Peyer's patch (tissue), 4 donors: Measurements from ENCODE around the gene SLC1A2. TPM values are rescaled to one million over a fixed set of nuclear protein-coding genes. Genes with fewer than 3 reads are reported as not detected.

ENCODE experiments used
- DNase-seq, 3 donors: peaks; one replicate each; pipeline ENCODE4 v3.0.0-alpha.2; 2017 to 2019
- H3K27ac ChIP-seq, 4 donors: fragments of 200-600 bp; sonication (generic); one replicate each; pipeline ENCODE4 v1.5.1; 2016 to 2019
- H3K27me3 ChIP-seq, 2 donors: fragments of 200-600 bp; sonication (generic); one replicate each; pipeline ENCODE4 v1.5.1; 2019
- H3K36me3 ChIP-seq, 3 donors: fragments of 200-600 bp; sonication (generic); one replicate each; pipeline ENCODE4 v1.5.1; 2016 to 2019
- H3K4me1 ChIP-seq, 4 donors: fragments of 200-600 bp; sonication (generic); one replicate each; pipeline ENCODE4 v1.5.1; 2016 to 2019
- H3K4me3 ChIP-seq, 4 donors: fragments of 200-600 bp; sonication (generic); 1 replicate in 3 of 4; 2 replicates in 1 of 4; pipeline ENCODE4 v1.5.1; 2016 to 2019; ENCODE audit warnings: mild to moderate bottlenecking in 1 of 4
- H3K9me3 ChIP-seq, 4 donors: fragments of 200-600 bp; sonication (generic); one replicate each; pipeline ENCODE4 v1.5.1; 2016 to 2019; ENCODE audit warnings: mild to moderate bottlenecking in 1 of 4
- CTCF ChIP-seq, 6 experiments: fragments of 450-650 bp in 4 of 6; fragments of 200-600 bp in 2 of 6; sonication (generic) in 1 of 6; IDR thresholded peaks; one replicate each; pipeline ENCODE4 v1.5.1; 2017 to 2019; ENCODE audit warnings: antibody characterized with exemption in 6 of 6, mild to moderate bottlenecking in 3 of 6, moderate library complexity in 1 of 6
- POLR2A ChIP-seq, 2 donors: fragments of 450-650 bp; IDR thresholded peaks; one replicate each; pipeline ENCODE4 v1.5.1; 2017; ENCODE audit warnings: antibody characterized with exemption in 2 of 2, mild to moderate bottlenecking in 2 of 2, moderate library complexity in 2 of 2
- total RNA-seq, 4 donors: library from RNA; depleted of rRNA; stranded (reverse); fragments of >200 nt; gene quantifications; one replicate each; pipeline ENCODE4 v1.1.0, GENCODE V29; 2016

SLC1A2 gene
- total RNA-seq, 4 donors from 2014 or later = 0.38 to 1.1 TPM; not detected in 2

- Histone ChIP-seq H3K36me3 (no peaks in the 10 kb centered on the region), H3K4me3 (no peak overlapping the region), H3K9me3 (no peaks in the 10 kb centered on the region), H3K27me3 (no peaks in the 10 kb centered on the region), H3K27ac (no peak overlapping the region), H3K4me1 (no peaks in the 10 kb centered on the region)
- DNase-seq = peak in 2 of 3 donors; percentile 76 to 79
- TF ChIP-seq POLR2A (IDR thresholded peaks at IDR 0.05) = no peak
- TF ChIP-seq CTCF (IDR thresholded peaks at IDR 0.05) = peak; percentile 62 to 88 (median 72)
These were observed 181.3 kb downstream of the SLC1A2 start for GRCh38 chr11:35237860-35238715.

- DNase-seq = no peak
- TF ChIP-seq CTCF (IDR thresholded peaks at IDR 0.05) (no peak), POLR2A (IDR thresholded peaks at IDR 0.05) (no peak)
- Histone ChIP-seq H3K27me3 (no peaks in the 10 kb centered on the region), H3K4me1 (no peaks in the 10 kb centered on the region), H3K27ac (no peak overlapping the region), H3K9me3 (no peaks in the 10 kb centered on the region), H3K4me3 (no peak overlapping the region), H3K36me3 (no peaks in the 10 kb centered on the region)
These were observed 182.0 kb downstream of the SLC1A2 start for GRCh38 chr11:35237351-35237750.

- H3K27ac ChIP-seq = no peak overlapping the region
- no peaks in the 10 kb centered on the region for H3K4me1 ChIP-seq
- H3K36me3 ChIP-seq = no peaks in the 10 kb centered on the region
- no peaks in the 10 kb centered on the region for H3K27me3 ChIP-seq
- no peak for DNase-seq
- H3K9me3 ChIP-seq = no peaks in the 10 kb centered on the region
- TF ChIP-seq POLR2A (IDR thresholded peaks at IDR 0.05) (no peak), CTCF (IDR thresholded peaks at IDR 0.05) (no peak)
- no peak overlapping the region for H3K4me3 ChIP-seq
These were observed 182.7 kb downstream of the SLC1A2 start for GRCh38 chr11:35236667-35237003.

- H3K9me3 ChIP-seq = no peaks in the 10 kb centered on the region
- peak in 2 of 3 donors; percentile 24 to 71 for DNase-seq
- TF ChIP-seq POLR2A (IDR thresholded peaks at IDR 0.05) (no peak), CTCF (IDR thresholded peaks at IDR 0.05) (no peak)
- no peaks in the 10 kb centered on the region for H3K4me1 ChIP-seq
- no peak overlapping the region for H3K4me3 ChIP-seq
- no peak overlapping the region for H3K27ac ChIP-seq
- H3K27me3 ChIP-seq = no peaks in the 10 kb centered on the region
- H3K36me3 ChIP-seq = peaks cover 0 to 2% (median 0%) of the 10 kb centered on the region in 3 donors
These were observed 183.3 kb downstream of the SLC1A2 start for GRCh38 chr11:35235936-35236666.

GRCh38 chr11:35235498-35235897 lies 183.9 kb downstream of the SLC1A2 start:
- Histone ChIP-seq H3K27ac (no peak overlapping the region), H3K4me1 (no peaks in the 10 kb centered on the region), H3K27me3 (no peaks in the 10 kb centered on the region), H3K36me3 (peaks cover 0 to 7% (median 0%) of the 10 kb centered on the region in 3 donors), H3K4me3 (no peak overlapping the region), H3K9me3 (no peaks in the 10 kb centered on the region)
- TF ChIP-seq CTCF (IDR thresholded peaks at IDR 0.05) (no peak), POLR2A (IDR thresholded peaks at IDR 0.05) (no peak)
- no peak for DNase-seq
